ENCODE measurements around the gene ABLIM1.
A peak's percentile ranks its signal among the peaks of the same experiment; 100 is the strongest.

Gene ABLIM1

DNA sequence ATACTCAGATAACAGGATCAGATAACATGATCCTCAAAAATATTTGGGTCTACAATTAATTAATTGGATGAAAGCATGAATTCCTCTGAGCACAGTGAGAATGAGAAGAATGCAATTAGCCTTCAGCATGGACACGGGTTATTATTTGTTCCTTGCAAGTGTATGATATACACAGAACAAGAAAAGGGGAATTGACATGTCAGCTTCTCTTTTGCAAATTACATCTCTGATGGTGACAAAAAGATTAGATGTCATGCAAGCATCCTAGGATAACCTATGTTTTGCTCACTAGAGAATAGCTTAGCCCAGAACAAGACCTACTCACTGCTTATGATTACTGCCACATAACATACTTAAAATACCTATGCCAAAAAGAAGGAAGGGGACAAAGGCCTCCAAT is 120.3 kb downstream of the ABLIM1 start:
- TF ChIP-seq FOXP2 (optimal IDR thresholded peaks at IDR 0.05; ENCODE audit: borderline replicate concordance, extremely low read depth, extremely low read length, insufficient read depth) = no peak

DNA sequence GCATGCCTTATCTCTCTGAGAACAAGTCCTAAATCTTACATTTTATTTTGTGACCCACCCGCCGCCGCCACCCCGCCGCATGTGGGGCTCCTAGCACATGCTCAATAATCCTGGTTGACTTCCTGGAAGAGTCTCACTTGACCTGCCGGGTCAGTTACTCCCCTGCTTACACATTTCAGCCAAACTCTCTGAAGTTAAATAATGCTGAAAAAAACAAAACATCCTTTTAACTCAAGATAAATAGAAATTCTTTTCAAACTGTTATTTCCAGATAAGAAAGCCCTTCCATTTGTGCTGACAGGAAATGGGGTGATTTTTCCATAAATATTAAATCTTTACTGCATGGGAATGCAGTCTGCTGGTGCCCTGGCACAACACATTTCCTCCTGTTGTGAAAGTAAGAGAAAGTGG is 123.5 kb downstream of the ABLIM1 start:
- TF ChIP-seq SIN3A (IDR thresholded peaks at IDR 0.05; ENCODE audit: borderline replicate concordance, insufficient read depth, low read length) (no peak), TAF1 (IDR thresholded peaks at IDR 0.05; ENCODE audit: borderline replicate concordance, insufficient read depth, low read length) (no peak), FOXP2 (optimal IDR thresholded peaks at IDR 0.05; ENCODE audit: borderline replicate concordance, extremely low read depth, extremely low read length, insufficient read depth) (no peak), POLR2AphosphoS5 (IDR thresholded peaks at IDR 0.05; ENCODE audit: low read depth, low read length) (no peak)
- TF ChIP-seq, protein P1, sequence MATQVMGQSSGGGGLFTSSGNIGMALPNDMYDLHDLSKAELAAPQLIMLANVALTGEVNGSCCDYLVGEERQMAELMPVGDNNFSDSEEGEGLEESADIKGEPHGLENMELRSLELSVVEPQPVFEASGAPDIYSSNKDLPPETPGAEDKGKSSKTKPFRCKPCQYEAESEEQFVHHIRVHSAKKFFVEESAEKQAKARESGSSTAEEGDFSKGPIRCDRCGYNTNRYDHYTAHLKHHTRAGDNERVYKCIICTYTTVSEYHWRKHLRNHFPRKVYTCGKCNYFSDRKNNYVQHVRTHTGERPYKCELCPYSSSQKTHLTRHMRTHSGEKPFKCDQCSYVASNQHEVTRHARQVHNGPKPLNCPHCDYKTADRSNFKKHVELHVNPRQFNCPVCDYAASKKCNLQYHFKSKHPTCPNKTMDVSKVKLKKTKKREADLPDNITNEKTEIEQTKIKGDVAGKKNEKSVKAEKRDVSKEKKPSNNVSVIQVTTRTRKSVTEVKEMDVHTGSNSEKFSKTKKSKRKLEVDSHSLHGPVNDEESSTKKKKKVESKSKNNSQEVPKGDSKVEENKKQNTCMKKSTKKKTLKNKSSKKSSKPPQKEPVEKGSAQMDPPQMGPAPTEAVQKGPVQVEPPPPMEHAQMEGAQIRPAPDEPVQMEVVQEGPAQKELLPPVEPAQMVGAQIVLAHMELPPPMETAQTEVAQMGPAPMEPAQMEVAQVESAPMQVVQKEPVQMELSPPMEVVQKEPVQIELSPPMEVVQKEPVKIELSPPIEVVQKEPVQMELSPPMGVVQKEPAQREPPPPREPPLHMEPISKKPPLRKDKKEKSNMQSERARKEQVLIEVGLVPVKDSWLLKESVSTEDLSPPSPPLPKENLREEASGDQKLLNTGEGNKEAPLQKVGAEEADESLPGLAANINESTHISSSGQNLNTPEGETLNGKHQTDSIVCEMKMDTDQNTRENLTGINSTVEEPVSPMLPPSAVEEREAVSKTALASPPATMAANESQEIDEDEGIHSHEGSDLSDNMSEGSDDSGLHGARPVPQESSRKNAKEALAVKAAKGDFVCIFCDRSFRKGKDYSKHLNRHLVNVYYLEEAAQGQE (IDR thresholded peaks at IDR 0.05; ENCODE audit: insufficient read depth in 1 of 2, low read depth in 2 of 2, low read length in 2 of 2) = no peak

DNA sequence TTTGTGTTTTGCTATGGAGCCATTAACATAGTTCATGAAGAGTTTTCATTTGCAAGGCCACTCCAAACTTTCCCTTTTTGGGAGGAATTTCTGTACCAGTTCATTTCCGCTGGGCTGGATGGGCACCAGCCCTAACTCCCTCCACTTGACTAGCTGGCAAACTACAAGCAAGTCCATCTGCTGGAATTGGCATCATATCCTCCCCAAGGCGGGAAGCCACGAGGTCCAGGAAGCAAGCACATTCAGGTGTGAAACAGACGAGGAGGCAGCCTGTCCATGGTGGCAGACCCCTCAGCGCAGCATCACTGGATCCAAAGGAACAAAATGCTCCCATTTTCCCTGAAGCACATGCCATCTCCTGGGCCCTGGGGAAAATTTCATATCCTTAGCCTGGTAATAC is 125.8 kb downstream of the ABLIM1 start:
- TF ChIP-seq, protein P1 (IDR thresholded peaks at IDR 0.05; ENCODE audit: insufficient read depth in 1 of 2, low read depth in 2 of 2, low read length in 2 of 2) = no peak
- no peak for TF ChIP-seq FOXP2 (optimal IDR thresholded peaks at IDR 0.05; ENCODE audit: borderline replicate concordance, extremely low read depth, extremely low read length, insufficient read depth)
- TF ChIP-seq SIN3A (IDR thresholded peaks at IDR 0.05; ENCODE audit: borderline replicate concordance, insufficient read depth, low read length) = no peak
- TF ChIP-seq TAF1 (IDR thresholded peaks at IDR 0.05; ENCODE audit: borderline replicate concordance, insufficient read depth, low read length) = no peak

DNA sequence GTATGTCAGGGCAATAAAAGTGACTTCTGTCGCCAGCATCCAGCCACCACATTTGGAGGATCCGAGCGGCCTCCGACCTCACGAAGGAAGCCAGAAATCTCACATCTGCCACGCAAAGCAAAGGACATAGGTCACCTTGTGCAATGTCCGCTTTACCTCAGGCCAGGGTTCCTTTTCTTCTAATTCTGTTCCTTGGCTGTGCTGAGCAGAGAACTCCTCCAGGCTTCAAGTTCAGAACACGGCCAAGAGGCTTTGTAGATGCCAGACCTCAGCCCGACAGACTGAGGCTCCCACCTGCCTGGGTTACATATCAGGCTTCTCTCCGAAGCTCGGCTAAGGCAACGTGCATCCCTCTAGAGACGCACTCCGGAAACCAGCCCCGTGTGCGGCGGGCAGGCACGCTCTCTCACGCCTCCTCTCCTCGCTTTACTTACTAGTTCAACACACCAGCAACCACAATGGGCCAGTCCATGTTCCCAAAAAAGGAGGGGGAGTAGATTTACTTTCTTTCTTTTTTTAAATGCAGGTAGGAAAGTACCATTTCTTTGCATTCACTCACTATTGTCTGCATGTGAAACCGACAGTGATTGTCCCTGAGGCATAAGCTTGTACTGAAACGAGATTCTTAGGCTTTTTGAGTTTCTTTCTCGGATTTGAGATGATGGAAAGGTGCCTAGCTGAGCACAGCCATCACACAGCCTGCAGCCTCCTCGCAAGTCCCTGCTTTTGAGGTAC is 131.4 kb downstream of the ABLIM1 start:
- 0 out of 2 replicates have a peak, but pooled peaks have one; percentile 21 for TF ChIP-seq SIN3A (IDR thresholded peaks at IDR 0.05; ENCODE audit: borderline replicate concordance, insufficient read depth, low read length)
- no peak for TF ChIP-seq FOXP2 (optimal IDR thresholded peaks at IDR 0.05; ENCODE audit: borderline replicate concordance, extremely low read depth, extremely low read length, insufficient read depth)
- TF ChIP-seq, protein P1 (IDR thresholded peaks at IDR 0.05; ENCODE audit: insufficient read depth in 1 of 2, low read depth in 2 of 2, low read length in 2 of 2) = no peak
- no peak for TF ChIP-seq TAF1 (IDR thresholded peaks at IDR 0.05; ENCODE audit: borderline replicate concordance, insufficient read depth, low read length)
- peak; percentile 29; the same call in 1 of the 2 replicates for TF ChIP-seq POLR2AphosphoS5 (IDR thresholded peaks at IDR 0.05; ENCODE audit: low read depth, low read length)

DNA sequence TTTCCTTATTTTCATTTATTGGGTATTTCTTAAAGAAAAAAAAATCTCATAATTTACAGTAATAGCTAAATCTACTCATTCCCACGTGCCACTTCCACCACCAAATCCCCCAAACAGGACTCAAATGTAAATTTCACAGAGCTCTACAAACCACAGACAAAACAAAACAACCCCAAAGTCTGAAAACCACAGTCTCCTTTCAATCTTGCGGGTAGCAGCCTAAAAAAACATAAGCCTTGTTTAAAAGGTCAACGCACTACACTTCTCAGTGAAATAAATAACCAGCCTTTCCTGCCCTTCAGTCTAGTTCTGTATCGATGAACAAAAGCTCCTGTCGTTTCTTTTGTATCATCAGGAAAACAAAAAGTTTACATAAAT is 132.0 kb downstream of the ABLIM1 start:
- TF ChIP-seq POLR2AphosphoS5 (IDR thresholded peaks at IDR 0.05; ENCODE audit: low read depth, low read length) (no peak), SIN3A (IDR thresholded peaks at IDR 0.05; ENCODE audit: borderline replicate concordance, insufficient read depth, low read length) (no peak), FOXP2 (optimal IDR thresholded peaks at IDR 0.05; ENCODE audit: borderline replicate concordance, extremely low read depth, extremely low read length, insufficient read depth) (no peak), TAF1 (IDR thresholded peaks at IDR 0.05; ENCODE audit: borderline replicate concordance, insufficient read depth, low read length) (no peak)
- TF ChIP-seq, protein P1 (IDR thresholded peaks at IDR 0.05; ENCODE audit: insufficient read depth in 1 of 2, low read depth in 2 of 2, low read length in 2 of 2) = no peak
